NCI-H2196 treated with DMSO at 0.1 percent for 48 hours (cell line): ENCODE data around the gene CTIF.

Experiments
- DNase-seq: peaks from one replicate; lab custom pipeline; 2025; ENCODE audit not compliant: unreplicated experiment; lab: John Stamatoyannopoulos, UW

Gene CTIF

GRCh38 chr18:48874233-48874632, 335.4 kb downstream of the CTIF start:
- DNase-seq, result no peak

- no peak for DNase-seq
These were observed 335.9 kb downstream of the CTIF start for GRCh38 chr18:48874701-48875162.

- no peak for DNase-seq
These were observed 336.6 kb downstream of the CTIF start for GRCh38 chr18:48875314-48875941.

- DNase-seq, result no peak
These were observed 337.2 kb downstream of the CTIF start for GRCh38 chr18:48875942-48876511.

GRCh38 chr18:48876590-48876989, 337.8 kb downstream of the CTIF start:
- no peak for DNase-seq

GRCh38 chr18:48877941-48878340, 339.1 kb downstream of the CTIF start:
- no peak for DNase-seq

GRCh38 chr18:48878471-48878870, 339.6 kb downstream of the CTIF start:
- no peak for DNase-seq

- DNase-seq, result no peak
These were observed 340.2 kb downstream of the CTIF start for GRCh38 chr18:48879008-48879431.

GRCh38 chr18:48880931-48881330, 342.1 kb downstream of the CTIF start:
- no peak for DNase-seq

GRCh38 chr18:48882379-48882778, 343.5 kb downstream of the CTIF start:
- DNase-seq, result no peak

- no peak for DNase-seq
These were observed 345.5 kb downstream of the CTIF start for GRCh38 chr18:48884306-48884705.

- no peak for DNase-seq
These were observed 345.9 kb downstream of the CTIF start for GRCh38 chr18:48884771-48885170.

- no peak for DNase-seq
These were observed 346.6 kb downstream of the CTIF start for GRCh38 chr18:48885266-48885923.

GRCh38 chr18:48885924-48886400, 347.1 kb downstream of the CTIF start:
- DNase-seq, result no peak

GRCh38 chr18:48886520-48887293, 347.9 kb downstream of the CTIF start:
- no peak for DNase-seq

GRCh38 chr18:48887294-48887904, 348.6 kb downstream of the CTIF start:
- DNase-seq, result peak; percentile 5

- no peak for DNase-seq
These were observed 349.3 kb downstream of the CTIF start for GRCh38 chr18:48887905-48888772.

GRCh38 chr18:48888773-48889080, 349.9 kb downstream of the CTIF start:
- DNase-seq, result no peak

- no peak for DNase-seq
These were observed 350.5 kb downstream of the CTIF start for GRCh38 chr18:48889115-48889941.
